Sigmoid colon (tissue), 7 donors: ENCODE results near the gene FBXL7. TPM values are rescaled to one million over a fixed set of nuclear protein-coding genes. Genes with fewer than 3 reads are reported as not detected.

ENCODE experiments used
- DNase-seq: peaks from one replicate; pipeline ENCODE4 v3.0.0-alpha.2; 2019
- H3K27ac ChIP-seq, 4 donors: fragments of 200-600 bp; sonication (generic); one replicate each; pipeline ENCODE4 v1.5.1; 2016 to 2019; ENCODE audit warnings: mild to moderate bottlenecking in 1 of 4
- H3K27me3 ChIP-seq, 3 donors: fragments of 200-600 bp; sonication (generic); one replicate each; pipeline ENCODE4 v1.5.1; 2019; ENCODE audit warnings: mild to moderate bottlenecking in 1 of 3
- H3K36me3 ChIP-seq, 4 donors: fragments of 200-600 bp; sonication (generic); one replicate each; pipeline ENCODE4 v1.5.1; 2016 to 2019
- H3K4me1 ChIP-seq, 4 donors: fragments of 200-600 bp; sonication (generic); one replicate each; pipeline ENCODE4 v1.5.1; 2017 to 2019
- H3K4me3 ChIP-seq, 4 donors: fragments of 200-600 bp; sonication (generic); one replicate each; pipeline ENCODE4 v1.5.1; 2017 to 2019; ENCODE audit warnings: mild to moderate bottlenecking in 2 of 4, moderate library complexity in 1 of 4
- H3K9me3 ChIP-seq, 4 donors: fragments of 200-600 bp in 3 of 4; sonication (generic) in 3 of 4; one replicate each; pipeline versions ENCODE4 v1.5.1 to v1.6.1; 2013 to 2019
- EP300 ChIP-seq, 4 donors: sonication (generic); formaldehyde crosslinking; IDR thresholded peaks; one replicate each; pipeline ENCODE4 v1.6.1; 2017; ENCODE audit warnings: antibody characterized with exemption in 4 of 4
- POLR2A ChIP-seq, 2 donors: fragments of 450-650 bp; IDR thresholded peaks; one replicate each; pipeline ENCODE4 v1.6.1; 2016; ENCODE audit warnings: antibody characterized with exemption in 2 of 2, mild to moderate bottlenecking in 2 of 2, moderate library complexity in 2 of 2
- POLR2AphosphoS5 ChIP-seq, 4 donors: sonication (generic); formaldehyde crosslinking; IDR thresholded peaks; one replicate each; pipeline ENCODE4 v1.6.1; 2017; ENCODE audit warnings: antibody characterized with exemption in 4 of 4
- WGBS, 2 donors: extraction: QIAGEN DNeasy Blood & Tissue Kit; methylation state at CpG; one replicate each; pipeline ENCODE4 v1.1.7; 2013; 5-methylcytosine and 5-hydroxymethylcytosine counted together
- intact Hi-C: fragments of 100-400 bp; cut with DNase I; formaldehyde crosslinking; loops from one replicate; pipeline ENCODE4 v1.15.1; 2023
- polyA plus RNA-seq, 3 donors: library from polyadenylated mRNA; stranded (reverse); fragments of 200-250 nt; gene quantifications; one replicate each; pipeline ENCODE4 v1.2.3, GENCODE V29; 2013
- total RNA-seq, 4 donors: library from RNA; depleted of rRNA; stranded (reverse); fragments of >200 nt; gene quantifications; one replicate each; pipeline ENCODE4 v1.1.0, GENCODE V29; 2016
- TF ChIP-seq, protein P1 (sequence below), 4 experiments: fragments of 450-650 bp in 3 of 4; fragments of 200-600 bp in 1 of 4; IDR thresholded peaks; one replicate each; pipeline ENCODE4 v1.5.1; 2016 to 2019; ENCODE audit warnings: antibody characterized with exemption in 4 of 4, mild to moderate bottlenecking in 3 of 4, moderate library complexity in 2 of 4
- donor health status: healthy with polysubstance abuse.
- donor health status: Bipolar disorder and iron deficiency.
- donor health status: healthy.

Gene FBXL7
- total and polyA plus RNA-seq, 7 donors = 0.92 to 44.3 (median 18.2) TPM

DNA sequence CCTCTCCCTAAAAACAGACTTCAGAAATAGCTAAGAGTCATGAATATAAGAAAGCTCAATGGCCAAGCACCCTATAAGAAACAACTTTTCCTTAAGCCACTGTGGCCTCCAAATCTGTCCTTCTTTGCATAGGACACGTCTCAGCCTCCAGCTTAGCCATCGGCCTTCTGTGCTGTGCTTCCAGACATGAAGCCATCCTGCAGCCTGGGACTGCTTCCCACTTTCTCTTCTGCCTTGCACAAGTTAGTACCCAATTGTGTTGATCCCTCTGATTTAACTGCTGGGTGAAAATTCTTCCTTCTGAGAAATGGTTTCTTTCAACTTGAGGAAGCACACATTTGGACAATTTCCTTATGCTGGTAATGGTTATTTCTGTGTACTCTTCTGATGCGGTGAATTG, 344.9 kb downstream of the FBXL7 start:
- 89 to 90% methylated on average over 3 of the region's 3 CpGs for WGBS, 2 donors
- no peaks in the 10 kb centered on the region for H3K9me3 ChIP-seq

DNA sequence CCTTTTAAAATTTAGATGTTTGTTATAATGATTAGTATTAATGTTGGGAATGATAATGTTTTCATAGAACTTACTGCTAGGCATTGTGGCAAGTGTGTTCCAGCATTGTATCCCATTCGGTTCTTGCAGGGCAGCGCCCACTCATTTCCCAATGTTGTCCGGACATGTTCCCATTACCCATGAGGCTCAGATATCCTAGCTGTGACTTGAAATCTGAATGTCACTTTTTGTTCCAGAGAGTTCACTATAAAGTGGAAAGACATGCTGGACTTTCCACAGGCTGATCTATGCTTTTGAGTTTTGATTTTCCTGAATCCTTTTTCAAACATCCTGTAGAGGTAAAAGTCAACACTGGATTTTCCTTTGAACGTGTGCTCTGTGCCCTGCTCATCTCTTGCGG, 350.6 kb downstream of the FBXL7 start:
- WGBS, 2 donors = 62 to 70% methylated on average over 5 of the region's 5 CpGs
- TF ChIP-seq, protein P1, sequence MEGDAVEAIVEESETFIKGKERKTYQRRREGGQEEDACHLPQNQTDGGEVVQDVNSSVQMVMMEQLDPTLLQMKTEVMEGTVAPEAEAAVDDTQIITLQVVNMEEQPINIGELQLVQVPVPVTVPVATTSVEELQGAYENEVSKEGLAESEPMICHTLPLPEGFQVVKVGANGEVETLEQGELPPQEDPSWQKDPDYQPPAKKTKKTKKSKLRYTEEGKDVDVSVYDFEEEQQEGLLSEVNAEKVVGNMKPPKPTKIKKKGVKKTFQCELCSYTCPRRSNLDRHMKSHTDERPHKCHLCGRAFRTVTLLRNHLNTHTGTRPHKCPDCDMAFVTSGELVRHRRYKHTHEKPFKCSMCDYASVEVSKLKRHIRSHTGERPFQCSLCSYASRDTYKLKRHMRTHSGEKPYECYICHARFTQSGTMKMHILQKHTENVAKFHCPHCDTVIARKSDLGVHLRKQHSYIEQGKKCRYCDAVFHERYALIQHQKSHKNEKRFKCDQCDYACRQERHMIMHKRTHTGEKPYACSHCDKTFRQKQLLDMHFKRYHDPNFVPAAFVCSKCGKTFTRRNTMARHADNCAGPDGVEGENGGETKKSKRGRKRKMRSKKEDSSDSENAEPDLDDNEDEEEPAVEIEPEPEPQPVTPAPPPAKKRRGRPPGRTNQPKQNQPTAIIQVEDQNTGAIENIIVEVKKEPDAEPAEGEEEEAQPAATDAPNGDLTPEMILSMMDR (IDR thresholded peaks at IDR 0.05) = no peak
- TF ChIP-seq EP300 (IDR thresholded peaks at IDR 0.05) = no peak
- TF ChIP-seq POLR2AphosphoS5 (IDR thresholded peaks at IDR 0.05) = no peak
- no peak for TF ChIP-seq POLR2A (IDR thresholded peaks at IDR 0.05)
- no peak overlapping the region for H3K27ac ChIP-seq

More for the DNA sequence above, 344.9 kb downstream of the FBXL7 start:
- no peak for TF ChIP-seq POLR2A (IDR thresholded peaks at IDR 0.05)
- no peak for TF ChIP-seq EP300 (IDR thresholded peaks at IDR 0.05)
- TF ChIP-seq, protein P1 (IDR thresholded peaks at IDR 0.05) = no peak
- TF ChIP-seq POLR2AphosphoS5 (IDR thresholded peaks at IDR 0.05) = no peak
- Histone ChIP-seq H3K27me3 (no peaks in the 10 kb centered on the region), H3K4me3 (no peak overlapping the region), H3K27ac (no peak overlapping the region), H3K4me1 (no peaks in the 10 kb centered on the region), H3K36me3 (no peaks in the 10 kb centered on the region)
- no peak for DNase-seq
- intact Hi-C loops = no loop called here

DNA sequence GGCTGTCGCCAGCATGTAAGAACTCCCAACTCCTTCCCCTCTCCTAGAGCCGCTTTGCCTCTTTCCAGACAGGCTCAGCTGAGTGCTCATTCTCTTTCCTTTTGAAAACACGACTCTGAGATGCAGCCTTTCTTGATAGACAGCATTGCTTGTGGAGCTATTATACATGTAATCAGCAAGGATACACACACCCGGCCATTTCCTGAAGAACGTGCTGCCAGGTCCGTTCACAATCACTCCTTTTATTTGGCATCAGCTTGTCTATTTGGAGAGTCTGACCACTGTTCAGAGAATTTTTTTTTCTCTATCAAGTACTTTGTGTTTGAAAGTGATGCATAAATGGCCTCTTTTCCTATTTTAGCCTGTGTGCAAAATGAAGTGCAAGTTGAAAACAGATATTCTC, 351.0 kb downstream of the FBXL7 start:
- Histone ChIP-seq H3K9me3 (peaks cover 0 to 2% (median 0%) of the 10 kb centered on the region in 4 donors), H3K27ac (no peak overlapping the region), H3K4me1 (no peaks in the 10 kb centered on the region), H3K27me3 (no peaks in the 10 kb centered on the region), H3K4me3 (no peak overlapping the region), H3K36me3 (no peaks in the 10 kb centered on the region)
- intact Hi-C loops = no loop called here
- WGBS, 2 donors = 26 to 37% methylated on average over 6 of the region's 6 CpGs
- DNase-seq = no peak
- TF ChIP-seq, protein P1 (IDR thresholded peaks at IDR 0.05) = no peak

More for the DNA sequence above, 350.6 kb downstream of the FBXL7 start:
- no peaks in the 10 kb centered on the region for H3K36me3 ChIP-seq
- no peak overlapping the region for H3K4me3 ChIP-seq
- DNase-seq = no peak
- peaks cover 0 to 2% (median 0%) of the 10 kb centered on the region in 4 donors for H3K9me3 ChIP-seq
- H3K4me1 ChIP-seq = no peaks in the 10 kb centered on the region
- no peaks in the 10 kb centered on the region for H3K27me3 ChIP-seq
- intact Hi-C loops = no loop called here

DNA sequence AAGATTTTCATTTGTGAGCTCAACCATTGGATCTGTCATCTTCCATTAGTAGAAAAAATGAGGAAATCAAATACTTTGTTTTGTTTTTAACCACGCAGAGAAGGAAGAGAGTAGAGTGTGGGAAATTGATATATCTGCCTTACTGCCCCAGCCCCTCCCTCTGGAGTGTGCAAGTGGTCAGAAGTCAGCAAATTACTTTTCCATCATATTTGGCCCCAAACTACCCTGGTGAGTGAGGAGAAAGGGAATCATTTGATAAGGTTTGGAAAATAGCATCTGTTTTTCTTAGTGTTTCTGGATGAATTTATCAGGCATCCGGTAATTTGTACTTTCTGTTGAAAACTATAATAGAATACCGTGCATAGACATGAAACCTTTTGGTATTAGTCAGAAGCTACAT, 352.2 kb downstream of the FBXL7 start:
- Histone ChIP-seq H3K9me3 (peaks cover 0 to 2% (median 0%) of the 10 kb centered on the region in 4 donors), H3K4me3 (no peak overlapping the region), H3K4me1 (peaks cover 0 to 3% (median 0%) of the 10 kb centered on the region in 4 donors), H3K36me3 (no peaks in the 10 kb centered on the region), H3K27ac (no peak overlapping the region), H3K27me3 (no peaks in the 10 kb centered on the region)
- WGBS, 2 donors = 73 to 76% methylated on average over 3 of the region's 3 CpGs
- DNase-seq = no peak
- intact Hi-C loops = no loop called here
- no peak for TF ChIP-seq POLR2A (IDR thresholded peaks at IDR 0.05)
- no peak for TF ChIP-seq POLR2AphosphoS5 (IDR thresholded peaks at IDR 0.05)
- TF ChIP-seq, protein P1 (IDR thresholded peaks at IDR 0.05) = no peak
- TF ChIP-seq EP300 (IDR thresholded peaks at IDR 0.05) = no peak

DNA sequence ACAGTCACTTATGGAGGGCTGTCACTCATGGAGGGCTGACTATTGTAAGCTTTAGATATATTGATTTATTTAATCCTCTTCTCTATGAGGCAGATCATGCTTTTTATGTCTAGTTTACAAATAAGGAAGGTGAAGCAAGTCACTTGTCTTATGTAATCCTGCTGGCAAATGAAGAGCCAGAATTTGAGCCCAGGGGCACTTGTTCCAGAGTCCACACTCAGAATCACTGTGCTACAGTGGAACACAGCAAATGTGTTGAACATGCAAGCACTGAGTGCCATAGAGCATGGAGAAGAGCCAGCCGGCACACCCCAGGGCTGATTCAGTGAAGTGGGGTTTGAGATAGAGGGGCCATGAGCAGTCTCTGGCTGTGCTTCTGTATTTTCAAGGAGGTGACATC, 353.0 kb downstream of the FBXL7 start:
- Histone ChIP-seq H3K4me3 (no peak overlapping the region), H3K36me3 (no peaks in the 10 kb centered on the region), H3K9me3 (peaks cover 0 to 2% (median 0%) of the 10 kb centered on the region in 4 donors), H3K27me3 (no peaks in the 10 kb centered on the region), H3K4me1 (peaks cover 0 to 5% (median 0%) of the 10 kb centered on the region in 4 donors), H3K27ac (no peak overlapping the region)
- intact Hi-C loops = no loop called here
- 90 to 94% methylated on average over 1 of the region's 1 CpG for WGBS, 2 donors
- TF ChIP-seq POLR2AphosphoS5 (IDR thresholded peaks at IDR 0.05) (no peak), POLR2A (IDR thresholded peaks at IDR 0.05) (no peak)
- TF ChIP-seq, protein P1 (IDR thresholded peaks at IDR 0.05) = no peak
- DNase-seq = no peak
